ENCODE measurements around the gene ATP2C2. TPM values are rescaled to one million over a fixed set of nuclear protein-coding genes. Genes with fewer than 3 reads are reported as not detected.

The ATP2C2 gene
- total RNA-seq, 1 experiment from 2014 or later = 4.0 TPM

GRCh38 chr16:84485255-84486010 lies 117.1 kb downstream of the ATP2C2 start:
- Histone ChIP-seq H3K4ac (ENCODE audit: low read depth, low read length) (no peak overlapping the region), H2BK20ac (ENCODE audit: low read depth, low read length, poor library complexity, severe bottlenecking) (no peak overlapping the region), H2BK5ac (ENCODE audit: insufficient read length, low read length) (no peak overlapping the region), H4K91ac (ENCODE audit: insufficient read length, low read depth, low read length) (no peak overlapping the region), H3K4me1 (ENCODE audit: insufficient read depth, low read length) (no peaks in the 10 kb centered on the region), H3K14ac (ENCODE audit: insufficient read depth, low read length) (no peak overlapping the region), H3K9me3 (ENCODE audit: control insufficient read depth, low read depth, low read length) (no peaks in the 10 kb centered on the region), H3K79me2 (ENCODE audit: insufficient read depth, low read length) (no peaks in the 10 kb centered on the region), H3K4me2 (ENCODE audit: insufficient read depth, insufficient read length, low read length) (no peak overlapping the region), H2BK12ac (ENCODE audit: insufficient read length, low read depth, low read length) (no peak overlapping the region), H4K8ac (replicated peaks; ENCODE audit: insufficient read length, low read depth, low read length) (no peak overlapping the region), H3K56ac (ENCODE audit: insufficient read length, low read depth, low read length) (no peak overlapping the region), H3K23ac (ENCODE audit: insufficient read length, low read depth, low read length) (no peak overlapping the region), H3T11ph (ENCODE audit: low read length) (no peak overlapping the region), H3K79me1 (ENCODE audit: insufficient read depth, low read depth, low read length, poor library complexity, severe bottlenecking) (no peaks in the 10 kb centered on the region), H2BK15ac (ENCODE audit: low read depth, low read length) (no peak overlapping the region), H2AFZ (ENCODE audit: low read length) (no peak overlapping the region), H2AK5ac (ENCODE audit: insufficient read length, low read length) (no peak overlapping the region), H3K27ac (ENCODE audit: insufficient read length, low read depth, low read length) (no peak overlapping the region), H3K18ac (ENCODE audit: insufficient read length, low read depth, low read length) (no peak overlapping the region), H3K27me3 (ENCODE audit: insufficient read depth, low read length) (no peaks in the 10 kb centered on the region), H3K23me2 (ENCODE audit: insufficient read length, low read depth, low read length, poor library complexity, severe bottlenecking) (no peaks in the 10 kb centered on the region), H4K5ac (ENCODE audit: insufficient read length, low read depth, low read length) (no peak overlapping the region), H4K20me1 (ENCODE audit: control insufficient read depth, insufficient read depth, insufficient read length) (no peaks in the 10 kb centered on the region), H2BK120ac (ENCODE audit: low read depth, low read length, poor library complexity, severe bottlenecking) (no peak overlapping the region), H3K9ac (ENCODE audit: extremely low read depth, insufficient read length, low read length) (no peak overlapping the region)
- DNase-seq = no peak
- no peaks in the 10 kb centered on the region for H3K27me3 Mint-ChIP-seq (ENCODE audit: low read depth)
- H3K4me3 Mint-ChIP-seq = no peak overlapping the region
- TF ChIP-seq CTCF (conservative IDR thresholded peaks at IDR 0.05) = no peak
- H3K27ac Mint-ChIP-seq = no peak overlapping the region; a peak in 1 of 7 replicates
- no CpG with 5 or more reads among the region's 16 CpGs for WGBS (ENCODE audit: extremely low coverage, insufficient read length, low lambda C conversion rate)
- peaks cover 0 to 29% (median 19%) of the 10 kb centered on the region in 3 experiments; a peak in 6 of 7 replicates for H3K36me3 Mint-ChIP-seq (ENCODE audit: insufficient read depth in 1 of 3, low read depth in 3 of 3)
- no peaks in the 10 kb centered on the region for H3K4me1 Mint-ChIP-seq
- no peaks in the 10 kb centered on the region for H3K9me3 Mint-ChIP-seq

Measured in H9 (cell line).